ENCODE data around the gene FGR. TPM values are rescaled to one million over a fixed set of nuclear protein-coding genes. Genes with fewer than 3 reads are reported as not detected.
A peak's percentile ranks its signal among the peaks of the same experiment; 100 is the strongest.

FGR gene
- total and polyA plus RNA-seq, 2 experiments from 2014 or later, result 0.53 to 0.56 TPM

GRCh38 chr1:27571439-27572018 is 63.5 kb downstream of the FGR start:
- peaks cover 73% of the 10 kb centered on the region for H3K4me1 ChIP-seq (ENCODE audit: insufficient read depth)
- no peaks in the 10 kb centered on the region for H3K27me3 ChIP-seq (ENCODE audit: insufficient read depth)
- Mint-ChIP-seq H3K27ac (peak overlapping the region; percentile 96), H3K9me3 (no peaks in the 10 kb centered on the region; the same call in 2 of the 3 replicates), H3K27me3 (ENCODE audit: insufficient read depth, low read depth, poor library complexity) (peaks cover 18% of the 10 kb centered on the region), H3K4me1 (peaks cover 81% of the 10 kb centered on the region), H3K4me3 (peak overlapping the region; percentile 69), H3K36me3 (ENCODE audit: low read depth) (no peaks in the 10 kb centered on the region)
- H3K27ac ChIP-seq (ENCODE audit: low read depth), result peak overlapping the region; percentile 98
- H2AFZ ChIP-seq, result no peak overlapping the region
- H3K4me2 ChIP-seq, result peak overlapping the region; percentile 92
- peaks cover 27% of the 10 kb centered on the region for H3K79me2 ChIP-seq (replicated peaks; ENCODE audit: insufficient read depth)
- H3K4me3 ChIP-seq, result peak overlapping the region; percentile 54
- H3K9me2 ChIP-seq (ENCODE audit: insufficient read depth), result no peaks in the 10 kb centered on the region
- H3K36me3 ChIP-seq (ENCODE audit: insufficient read depth), result no peaks in the 10 kb centered on the region
- ATAC-seq, result no peak
- peaks cover 7% of the 10 kb centered on the region for H4K20me1 ChIP-seq (replicated peaks; ENCODE audit: insufficient read depth)
- DNase-seq (ENCODE audit: low spot score), result peak; percentile 68
- TF ChIP-seq CREB1 (CRISPR knock-in tag; IDR thresholded peaks at IDR 0.05; ENCODE audit: low read depth) (no peak), ZNF114 (CRISPR knock-in tag; IDR thresholded peaks at IDR 0.05) (no peak), ZNF331 (CRISPR knock-in tag; IDR thresholded peaks at IDR 0.05; ENCODE audit: low read depth) (no peak), EZH2phosphoT487 (IDR thresholded peaks at IDR 0.05; ENCODE audit: unreplicated experiment) (no peak), ETS1 (IDR thresholded peaks at IDR 0.05) (no peak), NANOG (IDR thresholded peaks at IDR 0.05; ENCODE audit: borderline replicate concordance) (no peak), POLR2AphosphoS5 (IDR thresholded peaks at IDR 0.05; ENCODE audit: low read depth) (no peak), STAT1 (IDR thresholded peaks at IDR 0.05; ENCODE audit: unreplicated experiment) (no peak)
- TF ChIP-seq, protein P1, sequence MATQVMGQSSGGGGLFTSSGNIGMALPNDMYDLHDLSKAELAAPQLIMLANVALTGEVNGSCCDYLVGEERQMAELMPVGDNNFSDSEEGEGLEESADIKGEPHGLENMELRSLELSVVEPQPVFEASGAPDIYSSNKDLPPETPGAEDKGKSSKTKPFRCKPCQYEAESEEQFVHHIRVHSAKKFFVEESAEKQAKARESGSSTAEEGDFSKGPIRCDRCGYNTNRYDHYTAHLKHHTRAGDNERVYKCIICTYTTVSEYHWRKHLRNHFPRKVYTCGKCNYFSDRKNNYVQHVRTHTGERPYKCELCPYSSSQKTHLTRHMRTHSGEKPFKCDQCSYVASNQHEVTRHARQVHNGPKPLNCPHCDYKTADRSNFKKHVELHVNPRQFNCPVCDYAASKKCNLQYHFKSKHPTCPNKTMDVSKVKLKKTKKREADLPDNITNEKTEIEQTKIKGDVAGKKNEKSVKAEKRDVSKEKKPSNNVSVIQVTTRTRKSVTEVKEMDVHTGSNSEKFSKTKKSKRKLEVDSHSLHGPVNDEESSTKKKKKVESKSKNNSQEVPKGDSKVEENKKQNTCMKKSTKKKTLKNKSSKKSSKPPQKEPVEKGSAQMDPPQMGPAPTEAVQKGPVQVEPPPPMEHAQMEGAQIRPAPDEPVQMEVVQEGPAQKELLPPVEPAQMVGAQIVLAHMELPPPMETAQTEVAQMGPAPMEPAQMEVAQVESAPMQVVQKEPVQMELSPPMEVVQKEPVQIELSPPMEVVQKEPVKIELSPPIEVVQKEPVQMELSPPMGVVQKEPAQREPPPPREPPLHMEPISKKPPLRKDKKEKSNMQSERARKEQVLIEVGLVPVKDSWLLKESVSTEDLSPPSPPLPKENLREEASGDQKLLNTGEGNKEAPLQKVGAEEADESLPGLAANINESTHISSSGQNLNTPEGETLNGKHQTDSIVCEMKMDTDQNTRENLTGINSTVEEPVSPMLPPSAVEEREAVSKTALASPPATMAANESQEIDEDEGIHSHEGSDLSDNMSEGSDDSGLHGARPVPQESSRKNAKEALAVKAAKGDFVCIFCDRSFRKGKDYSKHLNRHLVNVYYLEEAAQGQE (IDR thresholded peaks at IDR 0.05; ENCODE audit: unreplicated experiment), result no peak
- H3F3A ChIP-seq (replicated peaks; ENCODE audit: low read depth), result peaks cover 68% of the 10 kb centered on the region

DNA sequence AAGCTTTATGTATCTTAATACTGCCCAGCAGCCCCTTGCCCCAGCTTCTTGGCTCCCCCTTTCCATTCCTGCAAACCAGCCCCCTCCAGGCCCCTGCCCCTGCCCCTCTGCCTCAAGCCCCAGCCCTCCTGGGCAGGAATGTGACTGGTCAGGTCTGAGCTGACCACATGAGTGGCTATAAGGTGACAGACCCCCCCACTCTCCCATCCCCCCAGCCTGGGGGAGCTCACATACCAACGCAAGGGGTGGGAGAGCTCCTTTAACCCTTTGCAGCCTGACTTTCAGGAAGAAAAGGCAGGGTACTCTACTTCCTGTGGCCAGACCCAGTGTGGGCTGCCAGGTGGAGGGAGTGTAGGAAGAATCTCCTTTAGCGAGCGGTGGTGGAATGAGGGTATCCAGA is 64.2 kb downstream of the FGR start:
- ATAC-seq (peak; percentile 0; the same call in 2 of the 3 replicates), DNase-seq (ENCODE audit: low spot score) (peak; percentile 86)
- Mint-ChIP-seq H3K4me3 (peak overlapping the region; percentile 67), H3K4me1 (peaks cover 85% of the 10 kb centered on the region), H3K9me3 (no peaks in the 10 kb centered on the region; the same call in 2 of the 3 replicates), H3K27ac (peak overlapping the region; percentile 96), H3K36me3 (ENCODE audit: low read depth) (no peaks in the 10 kb centered on the region; the same call in 2 of the 3 replicates), H3K27me3 (ENCODE audit: insufficient read depth, low read depth, poor library complexity) (peaks cover 24% of the 10 kb centered on the region)
- TF ChIP-seq ETS1 (IDR thresholded peaks at IDR 0.05) (peak; percentile 53), NANOG (IDR thresholded peaks at IDR 0.05; ENCODE audit: borderline replicate concordance) (no peak), JUNB (IDR thresholded peaks at IDR 0.05; ENCODE audit: unreplicated experiment) (peak; percentile 33), ZNF331 (CRISPR knock-in tag; IDR thresholded peaks at IDR 0.05; ENCODE audit: low read depth) (no peak), CREB1 (CRISPR knock-in tag; IDR thresholded peaks at IDR 0.05; ENCODE audit: low read depth) (peak; percentile 36; the same call in 1 of the 2 replicates), POLR2AphosphoS5 (IDR thresholded peaks at IDR 0.05; ENCODE audit: low read depth) (peak; percentile 32; the same call in 1 of the 2 replicates)
- Histone ChIP-seq H3K4me3 (peak overlapping the region; percentile 54), H3K9me2 (ENCODE audit: insufficient read depth) (no peaks in the 10 kb centered on the region), H4K20me1 (replicated peaks; ENCODE audit: insufficient read depth) (peaks cover 7% of the 10 kb centered on the region), H3K27ac (ENCODE audit: low read depth) (peak overlapping the region; percentile 98), H3K4me2 (peak overlapping the region; percentile 92), H2AFZ (no peak overlapping the region), H3K79me2 (replicated peaks; ENCODE audit: insufficient read depth) (peaks cover 29% of the 10 kb centered on the region), H3K4me1 (ENCODE audit: insufficient read depth) (peaks cover 80% of the 10 kb centered on the region), H3F3A (replicated peaks; ENCODE audit: low read depth) (peaks cover 63% of the 10 kb centered on the region), H3K27me3 (ENCODE audit: insufficient read depth) (no peaks in the 10 kb centered on the region), H3K36me3 (ENCODE audit: insufficient read depth) (no peaks in the 10 kb centered on the region)

All from GM23338 (cell line).